GM10266 (cell line): Measurements from ENCODE around the gene CFAP61.
"Not testable (repeated sequence)": the region's sequence is repeated elsewhere in the genome, so short reads cannot be mapped to it uniquely, and the experiment has no call there.

Experiments used
- DNase-seq: peaks from one replicate; pipeline ENCODE4 v3.0.0; 2012; ENCODE audit errors: extremely low spot score
- CTCF ChIP-seq: IDR thresholded peaks from 2 replicates; pipeline ENCODE4 v1.5.1; 2012; ENCODE audit warnings: mild to moderate bottlenecking, low read depth; ENCODE audit not compliant: control insufficient read depth, insufficient read depth; ENCODE audit errors: missing control alignments

CFAP61 gene

DNA sequence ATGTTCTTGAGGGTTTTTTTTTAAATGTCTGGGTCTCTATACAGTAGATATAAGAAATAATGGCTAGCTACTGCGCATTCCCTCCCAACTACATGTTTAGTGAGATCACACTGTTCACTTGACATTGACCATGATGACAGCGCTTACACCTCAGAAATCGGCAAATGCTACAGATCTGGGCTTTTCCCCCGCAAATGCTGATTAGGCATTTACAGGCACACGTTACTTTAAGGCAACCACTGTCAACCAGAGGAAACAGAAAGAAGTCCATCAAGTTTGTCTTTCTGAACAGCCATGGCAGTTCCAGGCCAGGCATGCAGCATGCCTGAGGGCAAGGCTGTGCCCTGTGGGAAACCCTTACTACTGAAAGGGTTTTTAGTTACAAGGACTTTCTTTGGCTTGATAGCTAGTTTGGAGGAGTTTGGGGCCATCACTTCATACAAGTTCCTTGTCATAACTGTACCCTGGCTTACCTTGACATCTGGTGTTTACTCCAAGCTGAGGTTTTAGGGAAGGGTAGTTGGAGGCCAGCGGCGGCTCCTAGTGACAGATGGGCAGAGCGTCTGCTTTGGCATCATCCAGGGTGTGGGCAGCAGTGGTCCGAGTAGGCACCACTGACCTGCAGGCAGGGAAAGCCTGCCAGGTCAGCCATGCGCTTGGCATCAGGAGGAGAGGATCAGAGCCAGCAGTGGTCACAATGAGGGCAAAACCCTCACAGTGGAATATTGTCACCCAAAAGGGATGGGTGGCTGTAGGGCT lies 43.0 kb downstream of the CFAP61 start:
- TF ChIP-seq CTCF, result no peak
- no peak for DNase-seq

GRCh38 chr20:20096421-20096820 lies 44.1 kb downstream of the CFAP61 start:
- TF ChIP-seq CTCF, result no peak
- no peak for DNase-seq

- DNase-seq, result no peak
- no peak for TF ChIP-seq CTCF
These were observed 48.5 kb downstream of the CFAP61 start for GRCh38 chr20:20100881-20101280.

GRCh38 chr20:20102163-20102562 lies 49.8 kb downstream of the CFAP61 start:
- DNase-seq, result no peak
- TF ChIP-seq CTCF, result no peak

DNA sequence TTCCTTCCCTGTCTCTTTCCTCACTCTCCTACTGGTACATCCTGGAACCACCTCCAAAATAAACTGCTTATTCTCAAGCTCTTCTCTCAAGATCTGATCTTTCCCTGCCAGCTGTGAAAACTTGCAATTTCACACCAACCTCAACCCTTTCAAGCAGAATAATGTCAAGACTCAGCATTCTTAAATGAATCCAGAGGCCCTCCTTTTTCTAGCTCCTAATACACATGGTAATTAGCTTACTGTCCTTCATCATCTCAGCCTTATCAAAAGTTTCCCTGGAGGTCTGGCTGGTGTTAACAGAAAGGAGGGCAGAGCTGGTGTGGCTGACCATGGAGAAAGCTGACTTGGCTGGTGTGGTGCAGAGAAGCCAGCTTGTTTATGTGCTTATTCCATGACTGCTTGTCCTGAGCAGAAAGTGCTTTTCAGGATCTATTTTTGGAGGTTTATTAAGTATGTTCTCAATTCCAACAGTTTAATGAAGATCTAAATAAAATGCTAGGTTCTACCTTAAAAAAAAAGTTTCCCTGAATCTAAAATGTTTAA lies 50.5 kb downstream of the CFAP61 start:
- no peak for TF ChIP-seq CTCF
- no peak for DNase-seq

DNA sequence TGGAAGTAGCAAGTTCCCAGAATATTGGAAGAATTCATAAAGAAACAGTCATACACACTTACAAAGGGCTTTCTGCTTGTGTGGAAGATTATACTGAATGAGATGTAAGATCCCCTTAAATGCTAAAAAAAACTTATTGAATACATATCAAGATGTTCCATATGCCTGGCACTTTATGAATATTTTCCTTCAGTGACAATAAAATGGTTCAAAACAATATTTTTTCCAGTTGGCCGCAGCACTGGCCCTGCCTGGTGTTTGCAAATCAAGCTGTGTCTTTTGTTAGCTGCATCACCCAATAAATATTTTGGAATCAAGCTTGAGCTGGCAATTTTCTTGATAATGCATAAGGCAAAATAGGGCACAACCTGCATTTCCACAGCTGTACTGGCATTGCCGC lies 51.2 kb downstream of the CFAP61 start:
- DNase-seq, result no peak
- TF ChIP-seq CTCF, result no peak

GRCh38 chr20:20123187-20123586 lies 70.9 kb downstream of the CFAP61 start:
- not testable (repeated sequence) for DNase-seq
